ENCODE results near the gene ROBO2.

- TF ChIP-seq YY1 (IDR thresholded peaks at IDR 0.05; ENCODE audit: extremely low read depth, insufficient replicate concordance, low read depth, low read length) (no peak), MAX (IDR thresholded peaks at IDR 0.05) (no peak), CTCF (IDR thresholded peaks at IDR 0.05 in 2 of 3, conservative IDR thresholded peaks at IDR 0.05 in 1 of 3; ENCODE audit: borderline replicate concordance in 1 of 3, insufficient read depth in 1 of 3, low read depth in 2 of 3, low read length in 2 of 3) (no peak), POLR2A (IDR thresholded peaks at IDR 0.05; ENCODE audit: borderline replicate concordance, extremely low read depth, insufficient read depth, insufficient read length) (no peak), CEBPB (IDR thresholded peaks at IDR 0.05; ENCODE audit: low read depth) (no peak)
These were observed 19.5 kb downstream of the ROBO2 start for GRCh38 chr3:77059354-77059753.

All from HCT116 (cell line).